Kidney (tissue), 14 donors: Measurements from ENCODE around the gene TXNDC8. TPM values are rescaled to one million over a fixed set of nuclear protein-coding genes. Genes with fewer than 3 reads are reported as not detected.
A peak's percentile ranks its signal among the peaks of the same experiment; 100 is the strongest.

ENCODE experiments used
- DNase-seq, 5 donors: peaks; one replicate each; pipeline ENCODE4 v3.0.0-alpha.2; 2013 to 2020
- FAIRE-seq: peaks from 2 replicates; lab custom pipeline; 2012; peaks lifted over from hg19 to GRCh38; lab: Jason Lieb, UNC
- H3K27ac ChIP-seq, 2 donors: one replicate each; pipeline ENCODE4 v1.7.0; 2013; ENCODE audit warnings: low read depth in 2 of 2, low read length in 2 of 2, inconsistent platforms in 1 of 2
- H3K27me3 ChIP-seq: one replicate; pipeline ENCODE4 v1.7.1; 2013; ENCODE audit warnings: low read length, inconsistent platforms; ENCODE audit not compliant: control insufficient read depth, insufficient read depth
- H3K36me3 ChIP-seq, 3 donors: one replicate each; pipeline versions ENCODE4 v1.7.0 to v1.7.1; 2013; ENCODE audit warnings: low read length in 3 of 3, control low read depth in 1 of 3, inconsistent platforms in 1 of 3; ENCODE audit not compliant: insufficient read depth in 3 of 3, control insufficient read depth in 2 of 3
- H3K4me1 ChIP-seq, 3 donors: one replicate each; pipeline versions ENCODE4 v1.7.0 to v1.7.1; 2013; ENCODE audit warnings: low read length in 3 of 3, inconsistent platforms in 1 of 3, low read depth in 1 of 3; ENCODE audit not compliant: control insufficient read depth in 2 of 3, insufficient read depth in 2 of 3
- H3K4me3 ChIP-seq, 3 donors: one replicate each; pipeline versions ENCODE4 v1.7.0 to v1.8.1; 2013; ENCODE audit warnings: low read length in 3 of 3, control low read depth in 1 of 3, inconsistent platforms in 1 of 3
- H3K9ac ChIP-seq, 3 donors: one replicate each; pipeline versions ENCODE4 v1.7.0 to v1.7.1; 2013; ENCODE audit warnings: low read length in 3 of 3, control low read depth in 1 of 3, inconsistent platforms in 1 of 3
- H3K9me3 ChIP-seq, 3 donors: one replicate each; pipeline versions ENCODE4 v1.7.0 to v1.7.1; 2013; ENCODE audit warnings: low read length in 3 of 3, control low read depth in 1 of 3, inconsistent platforms in 1 of 3; ENCODE audit not compliant: control insufficient read depth in 2 of 3, insufficient read depth in 1 of 3
- CTCF ChIP-seq: IDR thresholded peaks from 3 replicates; pipeline ENCODE4 v1.5.1; 2012; ENCODE audit warnings: mild to moderate bottlenecking, moderate library complexity, borderline replicate concordance; ENCODE audit not compliant: insufficient read depth; ENCODE audit errors: extremely low read depth
- intact Hi-C: fragments of 100-400 bp; cut with DNase I; formaldehyde crosslinking; loops from one replicate; pipeline ENCODE4 v1.11.1; 2022
- polyA plus RNA-seq: library from polyadenylated mRNA; stranded (reverse); fragments of 350-450 nt; fragmentation: Illumina TruSeq; extraction: RNeasy Lipid Tissue Mini Kit (QIAGEN cat#74804); gene quantifications from one replicate; pipeline ENCODE4 v1.2.3, GENCODE V29; 2014; ENCODE audit warnings: low read depth, low replicate concordance; ENCODE audit not compliant: insufficient read depth
- total RNA-seq: library from RNA; stranded (reverse); fragmentation: NEBNext Ultra II Directional; extraction: Animal tissue kit (Norgen Biotek cat#: 25700); gene quantifications from one replicate; pipeline ENCODE4 v1.2.1, GENCODE V29; 2021
- donor health status: control.
- donor health status: control.
- donor health status: control.
- donor health status: control.
- donor health status: control.
- donor health status: DM: yes; HTN: yes; CAD: no.
- donor health status: Normal renal cell carcinoma (clear cell type).

Gene TXNDC8
- total and polyA plus RNA-seq, 2 donors from 2014 or later, result not detected

DNA sequence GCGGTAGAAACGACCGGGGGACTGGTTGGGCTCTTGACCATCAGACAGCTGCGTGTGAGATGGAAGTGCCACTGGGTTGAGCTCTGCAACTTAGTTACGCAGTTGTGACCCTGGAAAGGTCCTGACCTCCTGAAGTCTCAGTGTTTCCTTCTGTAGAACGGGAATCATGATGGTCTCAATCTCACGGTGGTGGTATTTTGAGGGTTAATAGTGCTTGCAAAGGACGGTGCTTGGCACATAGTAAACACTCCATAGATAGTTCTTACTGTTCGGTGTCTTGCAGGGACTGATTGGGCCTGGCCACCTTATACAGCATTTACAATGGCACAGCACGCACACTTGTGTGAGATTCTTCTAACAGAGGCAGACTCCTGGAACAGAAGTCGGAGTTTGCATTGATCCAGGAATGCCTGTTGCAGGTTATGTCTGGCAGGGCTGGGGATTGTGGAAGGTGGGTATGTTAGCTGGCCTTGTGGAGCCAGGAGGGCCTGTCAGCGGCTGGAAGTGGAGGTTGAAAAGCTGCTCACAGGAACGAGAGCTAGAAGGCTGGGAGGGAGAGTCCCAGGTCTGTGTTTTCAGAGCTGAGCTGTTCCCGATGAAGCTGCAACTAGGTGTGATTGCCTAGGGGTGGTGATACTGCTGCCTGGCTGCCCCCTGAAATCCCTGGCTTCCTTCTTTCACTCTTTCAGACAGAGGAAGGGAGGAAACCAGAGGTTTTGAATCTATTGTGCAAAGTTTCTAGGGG, 80.4 kb downstream of the TXNDC8 start:
- FAIRE-seq (no peak), DNase-seq (peak in 1 of 5 donors; percentile 53)
- Histone ChIP-seq H3K9me3 (no peaks in the 10 kb centered on the region), H3K9ac (peak overlapping the region; percentile 35 to 90 (median 85)), H3K27me3 (no peaks in the 10 kb centered on the region), H3K4me1 (peaks cover 0 to 15% (median 7%) of the 10 kb centered on the region in 3 donors), H3K27ac (peak overlapping the region; percentile 61 to 93), H3K36me3 (no peaks in the 10 kb centered on the region), H3K4me3 (peak overlapping the region; percentile 80 to 92 (median 89))
- intact Hi-C loops, result no loop called here
- no peak for TF ChIP-seq CTCF

DNA sequence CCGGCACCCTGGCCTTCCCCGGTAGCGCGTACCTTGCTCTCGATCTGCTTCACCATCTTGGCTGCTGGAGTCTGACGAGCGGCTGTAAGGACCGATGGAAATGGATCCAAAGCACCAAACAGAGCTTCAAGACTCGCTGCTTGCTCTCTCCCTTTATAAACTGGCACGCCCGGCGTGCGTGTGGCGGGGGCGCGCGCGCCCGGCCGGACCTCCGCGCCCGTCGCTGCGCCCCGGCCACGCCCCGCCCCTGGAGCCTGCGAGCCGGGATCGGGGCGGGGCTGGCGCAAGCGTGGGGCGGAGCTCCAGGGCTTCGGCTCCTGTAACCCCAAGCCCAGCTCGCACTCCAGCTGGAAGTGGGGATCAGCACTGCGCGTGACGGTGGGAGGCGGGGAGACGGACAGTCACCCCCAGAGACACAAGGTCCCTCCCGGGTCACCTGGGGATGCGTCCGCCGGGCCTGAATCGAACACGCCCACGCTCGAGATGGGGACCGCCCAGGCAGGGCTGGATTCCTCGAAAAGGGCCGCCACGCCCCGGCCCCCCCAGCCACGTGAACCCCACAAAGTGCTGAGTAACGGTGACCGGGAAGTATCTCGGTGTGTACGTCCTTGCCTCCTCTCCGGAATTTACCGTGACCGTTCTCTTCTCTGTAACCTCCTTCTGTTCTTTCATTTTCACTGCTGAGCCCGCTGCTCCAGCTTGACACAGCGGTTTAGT, 81.1 kb downstream of the TXNDC8 start, which contains the start of gene TXN:
Gene TXN (minus strand): TSS at position 128 of the 717 bp plus-strand sequence. CDS start 72 bp downstream, at position 56.
- intact Hi-C loops, result no loop called here
- peak within 1 kb of the TSS; percentile 85 to 90 (median 88) for H3K9ac ChIP-seq
- H3K4me3 ChIP-seq, result peak within 1 kb of the TSS; percentile 87 to 92 (median 89)
- DNase-seq (peak; percentile 89 to 97 (median 93)), FAIRE-seq (no peak)
- no peaks in the 10 kb centered on the region for H3K27me3 ChIP-seq
- peaks cover 0 to 15% (median 7%) of the 10 kb centered on the region in 3 donors for H3K4me1 ChIP-seq
- peak within 1 kb of the TSS; percentile 61 to 93 for H3K27ac ChIP-seq
- TF ChIP-seq CTCF, result no peak
- no peaks in the 10 kb centered on the region for H3K9me3 ChIP-seq
- no peaks in the 10 kb centered on the region for H3K36me3 ChIP-seq

GRCh38 chr9:110255463-110256379, 81.9 kb downstream of the TXNDC8 start:
- Histone ChIP-seq H3K36me3 (no peaks in the 10 kb centered on the region), H3K4me1 (peaks cover 0 to 15% (median 7%) of the 10 kb centered on the region in 3 donors), H3K9ac (peak overlapping the region; percentile 74 to 88 (median 85)), H3K9me3 (no peaks in the 10 kb centered on the region), H3K27ac (peak overlapping the region; percentile 61 to 93), H3K27me3 (no peaks in the 10 kb centered on the region), H3K4me3 (peak overlapping the region; percentile 87 to 92 (median 89))
- TF ChIP-seq CTCF, result no peak
- intact Hi-C loops, result no loop called here
- no peak for FAIRE-seq
- DNase-seq, result peak; percentile 51 to 91 (median 74)
